GM12878 (cell line): ENCODE data around the gene ANKRD13B. TPM values are rescaled to one million over a fixed set of nuclear protein-coding genes. Genes with fewer than 3 reads are reported as not detected.

ENCODE experiments used
- CHD1 ChIP-seq: IDR thresholded peaks from 2 replicates; pipeline ENCODE4 v1.6.1; 2012; ENCODE audit warnings: low read depth, low read length, improper control_type of control experiment
- CHD2 ChIP-seq: IDR thresholded peaks from 2 replicates; pipeline ENCODE4 v1.6.1; 2011; ENCODE audit warnings: low read depth, low read length, improper control_type of control experiment, borderline replicate concordance
- CREB1 ChIP-seq: IDR thresholded peaks from 2 replicates; pipeline ENCODE4 v1.6.1; 2012; ENCODE audit warnings: low read depth, mild to moderate bottlenecking, inconsistent platforms
- DPF2 ChIP-seq: fragments of 450-650 bp; IDR thresholded peaks from 2 replicates; pipeline ENCODE4 v1.6.1; 2017; ENCODE audit warnings: mild to moderate bottlenecking
- ESRRA ChIP-seq: IDR thresholded peaks from 2 replicates; pipeline ENCODE4 v1.6.1; 2012; ENCODE audit warnings: mild to moderate bottlenecking, low read length, improper control_type of control experiment
- GABPA ChIP-seq: IDR thresholded peaks from 2 replicates; pipeline ENCODE4 v1.6.1; 2014; ENCODE audit warnings: antibody characterized with exemption, low read depth, mild to moderate bottlenecking, inconsistent platforms
- HDAC6 ChIP-seq: fragments of 200-600 bp; sonication (generic); IDR thresholded peaks from one replicate; pipeline ENCODE4 v1.8.0; 2017; ENCODE audit warnings: antibody characterized with exemption; ENCODE audit not compliant: unreplicated experiment
- JUND ChIP-seq: IDR thresholded peaks from 2 replicates; pipeline ENCODE4 v1.6.1; 2012; ENCODE audit warnings: low read depth, mild to moderate bottlenecking, low read length, improper control_type of control experiment, moderate library complexity
- NFIC ChIP-seq: IDR thresholded peaks from 2 replicates; pipeline ENCODE4 v1.6.1; 2012; ENCODE audit warnings: low read depth, mild to moderate bottlenecking, inconsistent platforms, low read length, moderate library complexity
- POLR2AphosphoS5 ChIP-seq: IDR thresholded peaks from 2 replicates; pipeline ENCODE4 v1.6.1; 2011; ENCODE audit warnings: mild to moderate bottlenecking, low read length, inconsistent platforms
- SMC3 ChIP-seq: IDR thresholded peaks from 2 replicates; pipeline ENCODE4 v1.6.1; 2011; ENCODE audit warnings: low read length, improper control_type of control experiment, borderline replicate concordance
- SUZ12 ChIP-seq: fragments of 200-600 bp; sonication (generic); IDR thresholded peaks from one replicate; pipeline ENCODE4 v1.6.1; 2018; ENCODE audit warnings: antibody characterized with exemption, mild to moderate bottlenecking; ENCODE audit not compliant: unreplicated experiment
- YBX1 ChIP-seq: fragments of 450-650 bp; IDR thresholded peaks from 2 replicates; pipeline ENCODE4 v1.6.1; 2016; ENCODE audit warnings: antibody characterized with exemption
- polyA plus RNA-seq, 11 experiments: library from polyadenylated mRNA; depleted of rRNA in 4 of 11; unstranded in 6 of 11; stranded (reverse) in 5 of 11; fragments of >200 nt; fragmentation: Nextera tagmentation in 4 of 11; fragmentation: Illumina TruSeq in 1 of 11; extraction: Ambion mirVana in 4 of 11; extraction: Trizol in 1 of 11; gene quantifications; 1 replicate in 1 of 11; 2 replicates in 10 of 11; pipeline versions ENCODE4 v1.2.1 to v1.2.3, GENCODE V29; 2011 to 2016; ENCODE audit warnings: inconsistent platforms in 2 of 11, missing spikeins in 2 of 11, low read depth in 1 of 11
- total RNA-seq, 4 experiments: library from RNA; depleted of rRNA in 3 of 4; stranded (reverse); fragments of >200 nt in 3 of 4; fragmentation: Illumina TruSeq in 1 of 4; extraction: Trizol in 1 of 4; gene quantifications; 2 replicates each; pipeline versions ENCODE4 v1.2.1 to v1.2.3, GENCODE V29; 2013 to 2021
- TF ChIP-seq, protein P1 (sequence below), 3 experiments: IDR thresholded peaks in 2 of 3; conservative IDR thresholded peaks in 1 of 3; 2 replicates each; pipeline ENCODE4 v1.5.1; 2011; ENCODE audit warnings: low read depth in 3 of 3, low read length in 3 of 3, mild to moderate bottlenecking in 3 of 3, control low read depth in 2 of 3, moderate library complexity in 2 of 3, inconsistent platforms in 1 of 3, mixed read lengths in 1 of 3; ENCODE audit not compliant: control insufficient read depth in 2 of 3, insufficient read depth in 1 of 3; ENCODE audit errors: extremely low read depth in 1 of 3
- TF ChIP-seq, protein P2 (sequence below): IDR thresholded peaks from 2 replicates; pipeline ENCODE4 v1.6.1; 2011; ENCODE audit warnings: borderline replicate concordance, low read depth, mild to moderate bottlenecking, moderate library complexity, mixed read lengths, low read length; ENCODE audit not compliant: insufficient read depth; ENCODE audit errors: extremely low read length
- TF ChIP-seq, protein P3 (sequence below): fragments of 450-650 bp; IDR thresholded peaks from 2 replicates; pipeline ENCODE4 v1.6.1; 2017; ENCODE audit warnings: mild to moderate bottlenecking, moderate library complexity

ANKRD13B gene
- total and polyA plus RNA-seq, 10 of the 15 experiments (the other 5 are each of a cell fraction or from before 2014, with no cell fraction given) = 0.18 to 15.0 (median 2.8) TPM

DNA sequence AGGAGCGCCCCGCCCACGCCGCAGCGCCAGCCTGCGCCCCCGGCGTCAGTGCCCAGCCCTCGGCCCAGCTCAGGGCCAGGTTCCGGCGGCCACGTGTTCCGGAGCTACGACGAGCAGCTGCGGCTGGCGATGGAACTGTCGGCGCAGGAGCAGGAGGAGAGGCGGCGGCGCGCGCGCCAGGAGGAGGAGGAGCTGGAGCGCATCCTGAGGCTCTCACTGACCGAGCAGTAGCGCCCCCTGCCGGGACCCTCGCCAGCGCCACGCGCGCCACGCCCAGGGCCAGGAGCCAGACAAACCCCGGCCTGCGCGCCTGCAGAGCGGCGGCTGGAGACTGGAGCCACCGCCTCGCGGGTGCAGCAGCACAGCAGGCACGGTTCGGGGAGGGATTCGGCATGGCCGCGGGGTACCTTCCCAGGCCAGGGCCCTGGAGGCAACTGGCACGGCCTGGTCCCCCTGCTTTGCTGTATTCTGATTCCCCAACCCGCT is 20.5 kb downstream of the ANKRD13B start (continued):
- TF ChIP-seq, protein P1, sequence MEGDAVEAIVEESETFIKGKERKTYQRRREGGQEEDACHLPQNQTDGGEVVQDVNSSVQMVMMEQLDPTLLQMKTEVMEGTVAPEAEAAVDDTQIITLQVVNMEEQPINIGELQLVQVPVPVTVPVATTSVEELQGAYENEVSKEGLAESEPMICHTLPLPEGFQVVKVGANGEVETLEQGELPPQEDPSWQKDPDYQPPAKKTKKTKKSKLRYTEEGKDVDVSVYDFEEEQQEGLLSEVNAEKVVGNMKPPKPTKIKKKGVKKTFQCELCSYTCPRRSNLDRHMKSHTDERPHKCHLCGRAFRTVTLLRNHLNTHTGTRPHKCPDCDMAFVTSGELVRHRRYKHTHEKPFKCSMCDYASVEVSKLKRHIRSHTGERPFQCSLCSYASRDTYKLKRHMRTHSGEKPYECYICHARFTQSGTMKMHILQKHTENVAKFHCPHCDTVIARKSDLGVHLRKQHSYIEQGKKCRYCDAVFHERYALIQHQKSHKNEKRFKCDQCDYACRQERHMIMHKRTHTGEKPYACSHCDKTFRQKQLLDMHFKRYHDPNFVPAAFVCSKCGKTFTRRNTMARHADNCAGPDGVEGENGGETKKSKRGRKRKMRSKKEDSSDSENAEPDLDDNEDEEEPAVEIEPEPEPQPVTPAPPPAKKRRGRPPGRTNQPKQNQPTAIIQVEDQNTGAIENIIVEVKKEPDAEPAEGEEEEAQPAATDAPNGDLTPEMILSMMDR (IDR thresholded peaks at IDR 0.05 in 2 of 3, conservative IDR thresholded peaks at IDR 0.05 in 1 of 3; ENCODE audit: control insufficient read depth in 2 of 3, extremely low read depth in 1 of 3, insufficient read depth in 1 of 3, low read depth in 3 of 3, low read length in 3 of 3) = peak; percentile 77 to 90 (median 82); a peak in 5 of 6 replicates
- no peak for TF ChIP-seq SUZ12
- 0 out of 2 replicates have a peak, but pooled peaks have one; percentile 28 for TF ChIP-seq DPF2
- TF ChIP-seq YBX1 = no peak
- no peak for TF ChIP-seq CHD1
- no peak for TF ChIP-seq NFIC
- no peak for TF ChIP-seq POLR2AphosphoS5
- TF ChIP-seq, protein P2, sequence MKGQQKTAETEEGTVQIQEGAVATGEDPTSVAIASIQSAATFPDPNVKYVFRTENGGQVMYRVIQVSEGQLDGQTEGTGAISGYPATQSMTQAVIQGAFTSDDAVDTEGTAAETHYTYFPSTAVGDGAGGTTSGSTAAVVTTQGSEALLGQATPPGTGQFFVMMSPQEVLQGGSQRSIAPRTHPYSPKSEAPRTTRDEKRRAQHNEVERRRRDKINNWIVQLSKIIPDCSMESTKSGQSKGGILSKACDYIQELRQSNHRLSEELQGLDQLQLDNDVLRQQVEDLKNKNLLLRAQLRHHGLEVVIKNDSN = peak; percentile 28
- peak; percentile 52; the same call in 1 of the 2 replicates for TF ChIP-seq CREB1
- TF ChIP-seq JUND = no peak
- TF ChIP-seq, protein P3, sequence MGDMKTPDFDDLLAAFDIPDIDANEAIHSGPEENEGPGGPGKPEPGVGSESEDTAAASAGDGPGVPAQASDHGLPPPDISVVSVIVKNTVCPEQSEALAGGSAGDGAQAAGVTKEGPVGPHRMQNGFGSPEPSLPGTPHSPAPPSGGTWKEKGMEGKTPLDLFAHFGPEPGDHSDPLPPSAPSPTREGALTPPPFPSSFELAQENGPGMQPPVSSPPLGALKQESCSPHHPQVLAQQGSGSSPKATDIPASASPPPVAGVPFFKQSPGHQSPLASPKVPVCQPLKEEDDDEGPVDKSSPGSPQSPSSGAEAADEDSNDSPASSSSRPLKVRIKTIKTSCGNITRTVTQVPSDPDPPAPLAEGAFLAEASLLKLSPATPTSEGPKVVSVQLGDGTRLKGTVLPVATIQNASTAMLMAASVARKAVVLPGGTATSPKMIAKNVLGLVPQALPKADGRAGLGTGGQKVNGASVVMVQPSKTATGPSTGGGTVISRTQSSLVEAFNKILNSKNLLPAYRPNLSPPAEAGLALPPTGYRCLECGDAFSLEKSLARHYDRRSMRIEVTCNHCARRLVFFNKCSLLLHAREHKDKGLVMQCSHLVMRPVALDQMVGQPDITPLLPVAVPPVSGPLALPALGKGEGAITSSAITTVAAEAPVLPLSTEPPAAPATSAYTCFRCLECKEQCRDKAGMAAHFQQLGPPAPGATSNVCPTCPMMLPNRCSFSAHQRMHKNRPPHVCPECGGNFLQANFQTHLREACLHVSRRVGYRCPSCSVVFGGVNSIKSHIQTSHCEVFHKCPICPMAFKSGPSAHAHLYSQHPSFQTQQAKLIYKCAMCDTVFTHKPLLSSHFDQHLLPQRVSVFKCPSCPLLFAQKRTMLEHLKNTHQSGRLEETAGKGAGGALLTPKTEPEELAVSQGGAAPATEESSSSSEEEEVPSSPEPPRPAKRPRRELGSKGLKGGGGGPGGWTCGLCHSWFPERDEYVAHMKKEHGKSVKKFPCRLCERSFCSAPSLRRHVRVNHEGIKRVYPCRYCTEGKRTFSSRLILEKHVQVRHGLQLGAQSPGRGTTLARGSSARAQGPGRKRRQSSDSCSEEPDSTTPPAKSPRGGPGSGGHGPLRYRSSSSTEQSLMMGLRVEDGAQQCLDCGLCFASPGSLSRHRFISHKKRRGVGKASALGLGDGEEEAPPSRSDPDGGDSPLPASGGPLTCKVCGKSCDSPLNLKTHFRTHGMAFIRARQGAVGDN = peak; percentile 68
- TF ChIP-seq GABPA = no peak
- TF ChIP-seq SMC3 = peak; percentile 66
- no peak for TF ChIP-seq ESRRA
- TF ChIP-seq HDAC6 = no peak
- TF ChIP-seq CHD2 = 0 out of 2 replicates have a peak, but pooled peaks have one; percentile 27
